Testis (tissue), 2 donors: Measurements from ENCODE around the gene LTB4R.

Experiments used
- CTCF ChIP-seq, 3 experiments: fragments of 450-650 bp in 2 of 3; fragments of 200-600 bp in 1 of 3; sonication (generic) in 1 of 3; IDR thresholded peaks; one replicate each; pipeline ENCODE4 v1.5.1; 2016 to 2019; ENCODE audit warnings: antibody characterized with exemption in 3 of 3, mild to moderate bottlenecking in 2 of 3, moderate library complexity in 1 of 3
- POLR2A ChIP-seq: fragments of 450-650 bp; IDR thresholded peaks from one replicate; pipeline ENCODE4 v1.6.1; 2017; ENCODE audit warnings: antibody characterized with exemption, mild to moderate bottlenecking, moderate library complexity

GRCh38 chr14:24338843-24339242, 27.5 kb downstream of the LTB4R start:
- no peak for TF ChIP-seq CTCF (IDR thresholded peaks at IDR 0.05)
- TF ChIP-seq POLR2A = no peak
